Sciatic nerve (tissue), 2 donors: ENCODE data around the gene CDC5L. TPM values are rescaled to one million over a fixed set of nuclear protein-coding genes. Genes with fewer than 3 reads are reported as not detected.
A peak's percentile ranks its signal among the peaks of the same experiment; 100 is the strongest.

Experiments used
- ATAC-seq: fragments of 200-7000 bp; cut with Tn5 transposase; one replicate; pipeline ENCODE4 v1.9.1; 2020; ENCODE audit warnings: mild to moderate bottlenecking, moderate library complexity
- DNase-seq: peaks from one replicate; pipeline ENCODE4 v3.0.0-alpha.2; 2020; ENCODE audit warnings: low spot score
- intact Hi-C: fragments of 100-400 bp; cut with DNase I; formaldehyde crosslinking; loops from one replicate; pipeline ENCODE4 v1.14.2; 2022
- total RNA-seq: library from RNA; stranded (reverse); fragmentation: NEBNext Ultra II Directional; extraction: Animal tissue kit (Norgen Biotek cat#: 25700); gene quantifications from one replicate; pipeline ENCODE4 v1.2.1, GENCODE V29; 2021
- donor health status: DM: no; HTN: no; CAD: no.
- donor health status: DM: no; HTN: no; CAD: no.

Gene CDC5L
- total RNA-seq, 1 donor from 2014 or later = 20.3 TPM

- DNase-seq (no peak), ATAC-seq (no peak)
- intact Hi-C loops = no loop called here
Measured at GRCh38 chr6:44366781-44367180, 20.7 kb upstream of the CDC5L start.

- no peak for ATAC-seq
Measured at GRCh38 chr6:44367681-44368080, 19.8 kb upstream of the CDC5L start.

DNA sequence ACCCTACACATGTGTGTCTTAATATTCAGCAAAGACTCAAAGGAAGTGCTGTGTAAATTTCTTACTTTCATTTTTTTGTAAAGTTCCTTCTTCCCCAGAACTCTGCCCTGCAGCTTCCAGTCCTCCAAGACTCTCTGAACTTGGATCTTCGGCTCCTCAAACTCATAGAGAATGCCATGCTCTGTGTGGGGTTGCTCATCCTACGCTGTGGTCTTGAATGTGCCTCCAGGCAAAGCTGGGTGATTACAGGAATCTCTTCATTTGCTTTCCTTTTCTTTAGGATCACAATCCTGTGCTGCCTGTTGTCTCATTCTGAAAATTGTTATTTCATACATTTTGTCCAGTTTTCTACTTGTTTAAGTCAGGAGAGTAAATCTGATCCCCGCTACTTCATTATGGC, 14.5 kb upstream of the CDC5L start:
- DNase-seq (no peak), ATAC-seq (no peak)
- intact Hi-C loops = no loop called here

More at GRCh38 chr6:44367681-44368080, 19.8 kb upstream of the CDC5L start:
- no peak for DNase-seq
- intact Hi-C loops = no loop called here

- DNase-seq (no peak), ATAC-seq (no peak)
- intact Hi-C loops = no loop called here
Measured at GRCh38 chr6:44373787-44374186, 13.7 kb upstream of the CDC5L start.

DNA sequence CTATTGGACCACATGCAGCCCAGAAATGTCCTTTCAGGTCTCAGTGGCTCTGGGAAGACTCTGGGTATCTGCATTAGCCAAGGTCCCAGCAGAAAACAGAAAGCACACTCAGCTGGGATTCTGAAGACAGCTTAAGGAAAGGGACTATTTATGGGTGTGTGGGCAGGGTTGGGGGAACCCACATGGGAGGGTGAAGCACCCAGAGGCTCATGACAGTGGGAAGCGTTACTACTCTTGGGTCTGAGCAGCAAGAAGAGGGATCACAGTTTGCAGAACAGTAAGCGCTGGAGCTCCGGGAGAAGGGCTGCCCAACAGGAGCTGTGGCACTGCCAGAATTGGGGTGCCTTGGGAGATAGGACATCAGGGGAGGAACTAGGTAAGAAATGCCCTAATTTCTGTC, 12.4 kb upstream of the CDC5L start:
- no peak for DNase-seq
- ATAC-seq = no peak
- intact Hi-C loops = no loop called here

GRCh38 chr6:44377484-44377883, 10.0 kb upstream of the CDC5L start:
- DNase-seq = no peak
- intact Hi-C loops = no loop called here
- ATAC-seq = no peak

DNA sequence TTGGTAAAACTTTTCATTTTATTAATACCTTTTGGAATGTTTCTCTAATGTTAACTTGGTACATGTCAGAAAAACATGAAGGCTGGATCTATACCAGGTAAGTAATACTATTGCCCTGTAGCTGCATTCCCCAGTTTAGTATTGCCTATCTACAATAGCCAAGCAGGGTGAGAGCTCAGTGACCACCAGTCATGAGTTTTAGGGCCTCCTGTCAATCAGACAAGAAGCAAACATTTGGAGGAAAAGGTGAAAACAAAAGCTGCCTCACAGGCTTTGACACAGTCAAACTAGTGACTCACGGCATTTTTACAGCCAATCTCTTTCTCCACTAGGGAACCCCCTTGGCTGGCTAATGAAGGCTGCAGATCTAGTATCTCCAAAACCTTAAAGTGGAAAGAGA, 9.5 kb upstream of the CDC5L start:
- ATAC-seq (no peak), DNase-seq (no peak)
- intact Hi-C loops = no loop called here

DNA sequence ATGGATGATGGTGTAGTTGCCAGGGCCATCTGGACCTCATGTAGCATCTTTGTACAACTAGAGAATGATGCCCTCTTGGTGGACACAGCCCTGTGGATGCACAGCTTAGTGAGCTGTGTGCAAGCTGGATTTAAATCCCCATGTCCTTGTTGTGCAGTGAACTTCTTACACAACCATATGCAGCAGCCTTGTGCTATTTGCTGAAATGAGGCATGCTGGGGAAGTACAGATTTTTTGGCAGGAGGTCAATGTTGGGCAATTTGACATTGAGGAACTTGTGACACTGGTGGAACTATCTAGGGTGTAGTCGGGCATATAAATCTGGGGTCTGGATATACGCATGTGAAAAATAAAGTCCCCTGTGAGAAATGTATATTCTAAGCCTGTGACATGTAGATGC, 5.8 kb upstream of the CDC5L start:
- DNase-seq (no peak), ATAC-seq (peak; percentile 63)
- intact Hi-C loops = no loop called here

- ATAC-seq (peak; percentile 42), DNase-seq (no peak)
- intact Hi-C loops = no loop called here
Measured at GRCh38 chr6:44386364-44386928, 1.1 kb upstream of the CDC5L start.

- no peak for DNase-seq
- peak; percentile 37 for ATAC-seq
- intact Hi-C loops = no loop called here
Measured at GRCh38 chr6:44386929-44387345, 569 bp upstream of the CDC5L start.

- DNase-seq (no peak), ATAC-seq (no peak)
- intact Hi-C loops = no loop called here
Measured at GRCh38 chr6:44388135-44388487, 605 bp downstream of the CDC5L start.

DNA sequence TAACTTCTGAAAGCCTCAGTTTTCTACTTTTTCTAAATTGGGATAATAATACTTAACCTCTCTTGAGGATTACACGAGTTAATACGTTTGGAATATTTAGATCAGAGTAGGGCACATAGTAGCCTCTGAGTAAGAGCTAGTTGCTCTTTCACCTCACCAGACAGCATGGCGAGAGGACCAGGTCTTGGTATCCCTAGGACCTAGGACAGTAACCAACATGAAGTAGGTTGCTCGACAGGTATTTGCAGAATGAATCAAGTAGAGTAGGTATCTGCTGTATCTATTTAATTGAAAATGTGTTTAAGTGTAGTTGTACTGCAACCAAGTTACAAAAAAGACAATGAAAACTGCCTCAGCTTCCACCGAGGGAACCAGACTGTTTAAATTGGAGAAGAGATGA, 1.4 kb downstream of the CDC5L start:
- ATAC-seq (no peak), DNase-seq (no peak)
- intact Hi-C loops = no loop called here

- DNase-seq (no peak), ATAC-seq (no peak)
- intact Hi-C loops = no loop called here
Measured at GRCh38 chr6:44390158-44390683, 2.7 kb downstream of the CDC5L start.

GRCh38 chr6:44395501-44395900, 8.0 kb downstream of the CDC5L start:
- intact Hi-C loops = no loop called here
- ATAC-seq (no peak), DNase-seq (no peak)

DNA sequence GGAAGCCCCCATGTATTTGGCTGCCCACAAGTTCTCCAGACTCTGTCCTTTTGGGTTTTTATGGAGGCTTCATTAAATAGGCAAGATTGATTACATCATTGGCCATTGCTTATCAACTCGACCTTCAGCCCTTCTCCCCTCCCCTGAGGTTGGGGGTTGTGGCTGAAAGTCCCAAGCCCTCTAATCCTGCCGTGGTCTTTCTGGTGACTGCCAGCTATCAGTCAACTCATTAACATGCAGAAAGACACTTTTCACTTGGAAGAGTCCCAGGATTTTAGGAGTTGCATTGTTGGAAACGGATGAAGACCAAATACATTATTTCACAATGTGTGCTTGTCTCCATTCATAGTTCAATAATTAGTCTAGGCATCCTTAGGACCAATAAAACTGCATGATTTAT, 9.5 kb downstream of the CDC5L start:
- ATAC-seq (no peak), DNase-seq (no peak)
- intact Hi-C loops = no loop called here

GRCh38 chr6:44397424-44398164, 10.1 kb downstream of the CDC5L start:
- DNase-seq (no peak), ATAC-seq (no peak)
- intact Hi-C loops = no loop called here

DNA sequence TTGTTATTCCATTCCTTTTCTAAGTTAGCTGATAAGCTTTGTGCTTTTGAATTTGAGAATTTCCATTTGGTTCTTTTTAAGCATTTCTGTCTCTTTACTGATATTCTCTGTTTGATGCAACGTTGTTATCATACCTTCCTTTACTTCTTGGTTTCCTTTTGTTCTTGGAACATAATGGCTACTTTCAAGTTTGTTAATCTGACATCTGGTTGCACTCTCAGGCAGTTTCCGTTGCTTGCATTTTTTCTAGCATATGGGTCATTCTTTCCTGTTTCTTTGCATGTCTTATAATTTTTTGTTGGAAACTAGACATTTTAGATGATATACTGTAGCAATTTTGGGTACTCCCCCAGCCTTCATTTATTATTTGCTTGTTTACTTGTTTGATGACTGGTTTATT, 12.5 kb downstream of the CDC5L start:
- no peak for ATAC-seq
- intact Hi-C loops = no loop called here
- no peak for DNase-seq

- intact Hi-C loops = no loop called here
- no peak for DNase-seq
- no peak for ATAC-seq
Measured at GRCh38 chr6:44400572-44400971, 13.1 kb downstream of the CDC5L start.

GRCh38 chr6:44401138-44401537, 13.6 kb downstream of the CDC5L start:
- no peak for DNase-seq
- no peak for ATAC-seq
- intact Hi-C loops = no loop called here

GRCh38 chr6:44404022-44404714, 16.7 kb downstream of the CDC5L start:
- no peak for ATAC-seq
- intact Hi-C loops = no loop called here
- DNase-seq = no peak
